HG02798 (cell line): ENCODE measurements around the gene WDR47.

Experiments used
- ATAC-seq: cut with Tn5 transposase; IDR thresholded peaks from one replicate; pipeline ENCODE4 v1.9.1; 2021; ENCODE audit warnings: mild to moderate bottlenecking; ENCODE audit not compliant: unreplicated experiment, poor library complexity

The WDR47 gene

DNA sequence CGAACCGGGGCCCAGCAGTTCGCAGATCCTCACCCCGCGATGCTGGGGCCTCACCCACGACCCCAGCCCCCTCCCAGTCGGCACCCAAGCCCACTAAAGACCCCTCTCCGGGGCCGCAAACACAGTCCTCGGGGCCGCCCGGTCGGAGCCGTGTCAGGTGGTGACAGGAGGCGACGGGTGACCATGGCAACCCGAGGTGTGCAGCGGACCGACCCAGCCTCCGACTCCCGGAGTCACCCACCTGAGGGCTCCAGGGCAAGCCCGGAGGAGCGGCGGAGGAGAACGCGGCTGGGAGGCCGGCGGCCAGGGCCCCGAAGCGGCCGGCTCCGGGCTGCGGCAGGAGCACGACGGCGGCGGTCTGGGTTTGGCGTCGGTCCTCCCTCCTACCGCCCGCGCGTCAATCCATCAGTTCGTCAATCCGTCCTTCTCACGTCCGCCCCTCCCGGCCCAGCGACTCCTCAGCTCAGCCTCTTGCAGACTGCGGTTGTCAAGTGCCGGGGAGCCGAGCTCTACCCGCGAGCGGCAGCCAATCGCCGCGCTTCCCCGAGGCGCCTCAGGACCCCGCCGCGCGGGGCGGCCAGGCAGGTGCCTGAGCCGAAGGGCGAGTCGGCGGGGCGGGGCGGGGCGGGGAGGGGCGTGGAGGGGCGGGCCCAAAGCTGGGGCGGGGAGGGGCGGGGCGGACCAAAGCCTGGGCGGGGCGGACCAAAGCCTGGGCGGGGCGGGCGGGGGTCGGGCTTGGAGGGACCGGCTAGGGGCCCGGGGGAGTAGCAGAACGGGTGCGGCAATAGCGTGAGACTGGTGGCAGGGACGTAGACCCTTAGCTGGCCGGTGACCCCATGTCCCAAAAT is at the start of gene WDR47:
TSS of gene WDR47 (minus strand) at position 482 of the 848 bp plus-strand sequence. CDS start 18,590 bp downstream, outside the sequence.
- ATAC-seq = peak; percentile 98

GRCh38 chr1:109091078-109091838 is 49.4 kb upstream of the WDR47 start:
- ATAC-seq = peak; percentile 61

GRCh38 chr1:109090196-109091077 is 48.5 kb upstream of the WDR47 start, which contains the start of gene TMEM167B:
Gene TMEM167B, plus strand, starts transcription at chr1:109090764. Its CDS starts 109 bp downstream, at chr1:109090873.
- ATAC-seq = peak; percentile 93

GRCh38 chr1:109089242-109090015 is 47.5 kb upstream of the WDR47 start:
- no peak for ATAC-seq

DNA sequence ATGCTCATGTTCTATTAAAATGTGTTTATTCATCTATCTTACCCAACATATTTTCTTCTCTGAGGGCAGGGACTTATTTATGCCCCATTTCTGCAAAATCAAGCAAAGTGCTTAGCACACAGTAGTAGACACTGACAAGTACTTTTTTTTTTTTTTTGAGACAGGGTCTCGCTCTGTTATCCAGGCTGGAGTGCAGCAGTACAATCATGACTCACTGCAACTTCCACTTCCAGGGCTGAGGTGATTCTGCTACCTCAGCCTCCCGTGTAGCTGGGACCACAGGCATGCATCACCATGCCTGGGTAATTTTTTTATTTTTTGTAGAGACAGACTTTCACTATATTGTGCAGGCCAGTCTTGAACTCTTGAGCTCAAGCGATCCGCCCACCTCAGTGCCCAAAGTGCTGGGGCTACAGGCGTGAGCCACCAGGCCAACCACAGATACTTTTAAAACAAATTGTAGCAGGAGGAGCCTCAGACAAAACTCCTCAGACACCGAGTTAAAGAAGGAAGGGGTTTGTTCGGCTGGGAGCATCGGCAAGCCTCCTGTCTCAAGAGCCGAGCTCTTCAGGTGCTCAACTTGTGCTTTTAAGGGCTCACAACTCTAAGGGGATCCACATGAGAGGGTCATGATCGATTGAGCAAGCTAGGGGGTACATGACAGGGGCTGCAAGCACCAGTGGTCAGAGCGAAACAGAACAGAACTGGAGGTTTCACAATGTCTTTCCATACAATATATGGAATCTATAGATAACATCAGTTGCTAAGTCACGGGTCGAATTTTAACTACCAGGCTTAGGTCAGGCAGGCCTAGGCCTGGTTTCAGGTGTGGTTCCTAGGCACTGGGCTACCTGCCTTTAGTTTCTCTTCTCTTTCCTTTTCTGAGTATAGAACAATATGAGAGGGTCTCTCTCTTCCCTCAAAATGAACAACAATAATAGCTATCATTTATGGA is 42.9 kb upstream of the WDR47 start:
- no peak for ATAC-seq

- no peak for ATAC-seq
These were observed 42.0 kb upstream of the WDR47 start for GRCh38 chr1:109083923-109084322.

DNA sequence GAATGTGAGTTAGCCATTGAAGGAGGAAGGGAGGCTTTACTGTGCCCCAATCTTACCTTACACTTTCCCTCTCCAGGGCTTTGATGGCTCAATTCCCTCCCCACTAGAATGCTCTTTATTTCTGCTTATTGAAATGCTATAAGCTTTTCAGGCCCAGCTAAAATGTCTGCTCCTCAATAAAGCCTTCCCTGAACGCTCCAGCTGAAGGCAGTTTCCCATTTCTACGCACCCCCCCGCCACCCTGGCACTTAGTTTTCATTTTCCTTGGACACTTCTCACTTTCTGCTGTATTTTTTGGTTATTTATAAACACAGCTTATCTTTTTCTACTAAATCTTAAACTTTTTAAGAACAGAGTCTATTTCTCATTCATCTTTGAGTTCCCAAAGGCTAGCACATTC is 41.6 kb upstream of the WDR47 start:
- ATAC-seq = no peak

DNA sequence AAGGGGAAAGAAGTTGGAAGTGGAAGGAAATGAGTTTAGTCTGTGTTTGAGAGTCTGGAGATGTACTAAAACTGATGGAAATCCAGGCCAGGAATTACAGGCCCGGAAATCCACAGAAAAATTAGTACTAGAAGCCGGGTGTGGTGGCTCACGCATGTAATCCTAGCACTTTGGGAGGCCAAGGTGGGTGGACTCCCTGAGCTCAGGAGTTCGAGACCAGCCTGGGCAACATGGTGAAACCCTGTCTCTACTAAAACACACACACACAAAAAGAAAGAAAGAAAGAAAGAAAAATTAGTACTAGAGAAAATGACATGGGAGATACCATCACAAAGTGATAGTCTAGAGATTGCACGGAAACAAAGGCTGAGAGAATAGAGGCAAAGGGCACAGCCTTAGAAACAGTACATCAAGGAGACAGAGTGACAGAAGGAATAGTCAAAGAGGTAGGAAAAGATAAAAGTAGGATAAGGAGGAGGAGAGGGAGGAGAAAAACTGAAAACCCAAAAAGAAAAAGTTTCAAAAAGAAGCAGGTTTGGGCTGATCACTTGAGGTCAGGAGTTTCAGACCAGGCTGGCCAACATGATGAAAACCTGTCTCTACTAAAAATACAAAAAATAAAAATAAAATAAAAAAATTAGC is 38.7 kb upstream of the WDR47 start:
- ATAC-seq = no peak

DNA sequence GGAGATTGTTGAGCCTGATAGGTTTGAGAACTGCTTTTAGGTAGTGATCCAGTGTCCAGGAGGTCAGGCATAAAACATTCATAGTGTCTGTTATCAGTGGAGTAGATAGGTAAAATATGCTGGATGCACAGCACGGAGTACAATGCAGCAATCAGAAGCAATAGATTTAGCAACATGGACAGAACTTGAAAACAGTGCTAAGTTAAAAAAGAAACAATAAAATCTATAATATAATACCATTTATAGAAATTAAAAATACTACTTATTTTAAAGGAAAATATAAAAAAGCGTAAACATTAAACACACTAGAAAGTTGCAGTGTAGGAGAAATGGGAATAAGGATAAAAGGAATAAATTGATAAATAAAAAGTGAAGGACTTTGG is 37.3 kb upstream of the WDR47 start:
- no peak for ATAC-seq

DNA sequence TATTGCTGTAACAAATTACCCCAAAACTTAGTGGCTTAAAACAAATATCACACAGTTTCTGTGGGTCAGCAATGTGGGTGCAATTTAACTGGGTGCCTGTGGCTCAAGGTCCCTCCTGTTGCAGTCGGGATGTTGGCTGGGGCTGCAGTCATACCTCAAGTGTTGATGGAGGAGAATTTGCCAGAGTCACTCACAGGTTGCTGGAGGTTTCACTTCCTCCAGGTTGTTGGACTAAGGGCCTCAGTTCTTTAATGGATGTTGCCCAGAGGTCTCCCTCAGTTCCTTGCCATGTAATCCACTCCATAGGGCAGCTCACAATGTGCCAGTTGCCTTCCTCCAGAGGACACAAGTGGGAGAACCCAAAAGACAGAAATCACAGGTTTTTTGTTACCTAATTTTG is 36.4 kb upstream of the WDR47 start:
- ATAC-seq = no peak

- ATAC-seq = peak; percentile 100
These were observed 33.9 kb upstream of the WDR47 start, which contains the start of gene TAF13 for GRCh38 chr1:109075531-109076490. Gene TAF13, minus strand, starts transcription at chr1:109076003. Its CDS starts 56 bp downstream, at chr1:109075947.

DNA sequence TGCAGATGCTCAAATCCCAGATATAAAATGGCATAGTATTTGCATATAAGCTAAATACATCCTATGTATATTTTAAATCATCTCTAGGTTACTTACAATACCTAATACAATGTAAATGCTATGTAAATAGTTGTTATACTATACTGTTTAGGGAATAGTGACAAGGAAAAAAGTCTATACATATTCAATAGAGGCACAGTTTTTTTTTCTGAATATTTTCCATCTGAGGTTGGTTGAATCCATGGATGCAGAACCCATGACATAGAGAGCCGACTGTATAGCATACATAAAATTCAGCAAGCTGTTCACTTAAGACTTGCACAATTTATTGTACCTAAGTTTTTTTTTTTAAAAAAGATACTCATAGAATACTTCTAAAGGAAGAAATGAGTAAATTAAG is 27.4 kb upstream of the WDR47 start:
- no peak for ATAC-seq

DNA sequence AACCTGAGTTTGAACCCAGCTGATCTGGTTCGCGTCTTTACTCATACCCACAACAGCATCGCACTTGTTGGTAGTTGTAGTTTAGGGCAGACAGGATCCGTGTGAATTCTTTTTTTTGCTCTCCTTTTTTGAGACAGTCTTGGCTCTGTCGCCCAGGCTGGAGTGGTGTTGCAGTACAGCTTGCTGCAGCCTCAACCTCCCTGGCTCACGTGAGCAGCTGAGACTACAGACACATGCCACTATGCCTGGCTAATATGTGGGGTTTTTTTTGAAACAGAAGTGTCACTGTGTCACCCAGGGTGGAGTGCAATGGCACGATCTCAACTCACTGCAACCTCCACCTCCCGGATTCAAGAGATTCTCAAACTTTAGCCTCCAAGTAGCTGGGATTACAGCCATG is 26.0 kb upstream of the WDR47 start:
- ATAC-seq = no peak

- no peak for ATAC-seq
These were observed 23.2 kb upstream of the WDR47 start for GRCh38 chr1:109065137-109065536.

- no peak for ATAC-seq
These were observed 19.3 kb upstream of the WDR47 start for GRCh38 chr1:109061183-109061582.

DNA sequence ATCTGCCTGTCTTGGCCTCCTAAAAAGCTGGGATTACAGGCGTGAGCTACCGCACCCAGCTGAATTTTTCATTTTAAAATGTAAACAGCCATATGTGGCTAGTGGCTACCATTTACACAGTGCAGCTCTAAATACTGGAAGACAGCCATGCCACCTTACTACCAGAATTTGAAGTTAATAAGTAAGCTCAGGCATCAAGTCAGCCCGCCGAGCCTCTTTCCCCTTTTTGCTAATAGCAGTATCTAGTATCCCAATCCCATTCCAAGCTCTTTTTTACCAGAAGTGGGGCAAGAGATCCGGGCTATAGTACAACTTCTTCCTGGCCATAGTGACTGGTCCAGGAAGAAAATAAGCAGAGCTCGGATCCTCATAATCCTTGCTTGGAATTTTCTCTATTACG is 18.8 kb upstream of the WDR47 start:
- ATAC-seq = no peak

DNA sequence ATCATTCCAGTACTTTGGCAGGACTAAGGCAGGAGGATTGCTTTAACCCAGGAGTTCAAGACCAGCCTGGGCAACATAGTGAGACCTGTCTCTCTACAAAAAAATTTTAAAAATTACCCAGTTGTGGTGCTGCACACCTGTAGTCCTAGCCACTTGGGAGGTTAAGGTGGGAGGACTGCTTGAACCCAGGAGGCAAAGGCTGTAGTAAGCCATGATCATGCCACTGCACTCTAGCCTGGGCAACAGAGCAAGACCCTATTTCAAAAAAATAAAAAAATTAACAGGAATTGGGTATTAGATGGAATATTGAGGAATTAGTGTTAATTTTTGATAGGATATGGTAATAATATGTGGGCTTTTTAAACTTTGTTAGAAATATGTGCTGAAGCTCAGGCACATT is 17.1 kb upstream of the WDR47 start:
- ATAC-seq = no peak
